Suprapubic skin (tissue), 4 donors: ENCODE results near the gene WWOX. TPM values are rescaled to one million over a fixed set of nuclear protein-coding genes. Genes with fewer than 3 reads are reported as not detected.

Experiments used
- DNase-seq, 2 donors: peaks; one replicate each; pipeline ENCODE4 v3.0.0-alpha.2; 2019; ENCODE audit warnings: low spot score in 2 of 2
- H3K27ac ChIP-seq: fragments of 200-600 bp; sonication (generic); one replicate; pipeline ENCODE4 v1.5.1; 2019
- H3K27me3 ChIP-seq: fragments of 200-600 bp; sonication (generic); one replicate; pipeline ENCODE4 v1.5.1; 2019
- H3K36me3 ChIP-seq: fragments of 200-600 bp; sonication (generic); one replicate; pipeline ENCODE4 v1.5.1; 2019
- H3K4me1 ChIP-seq: fragments of 200-600 bp; sonication (generic); one replicate; pipeline ENCODE4 v1.5.1; 2019
- H3K4me3 ChIP-seq: fragments of 200-600 bp; sonication (generic); one replicate; pipeline ENCODE4 v1.5.1; 2019; ENCODE audit warnings: mild to moderate bottlenecking
- H3K9me3 ChIP-seq: fragments of 200-600 bp; sonication (generic); one replicate; pipeline ENCODE4 v1.5.1; 2019
- CTCF ChIP-seq, 2 donors: fragments of 200-600 bp in 1 of 2; fragments of 450-650 bp in 1 of 2; sonication (generic) in 1 of 2; IDR thresholded peaks; one replicate each; pipeline ENCODE4 v1.5.1; 2016 to 2019; ENCODE audit warnings: antibody characterized with exemption in 2 of 2, mild to moderate bottlenecking in 1 of 2, moderate library complexity in 1 of 2
- EP300 ChIP-seq: sonication (generic); formaldehyde crosslinking; IDR thresholded peaks from one replicate; pipeline ENCODE4 v1.6.1; 2017; ENCODE audit warnings: antibody characterized with exemption
- POLR2A ChIP-seq, 2 donors: fragments of 450-650 bp; IDR thresholded peaks; one replicate each; pipeline ENCODE4 v1.6.1; 2017; ENCODE audit warnings: antibody characterized with exemption in 2 of 2, mild to moderate bottlenecking in 2 of 2, moderate library complexity in 2 of 2
- POLR2AphosphoS5 ChIP-seq, 3 donors: sonication (generic); formaldehyde crosslinking; IDR thresholded peaks; one replicate each; pipeline ENCODE4 v1.6.1; 2017; ENCODE audit warnings: antibody characterized with exemption in 3 of 3
- WGBS: methylation state at CpG from one replicate; pipeline ENCODE4 v1.1.5; 2018; 5-methylcytosine and 5-hydroxymethylcytosine counted together
- total RNA-seq, 4 donors: library from RNA; depleted of rRNA; stranded (reverse); fragments of >200 nt; gene quantifications; one replicate each; pipeline ENCODE4 v1.1.0, GENCODE V29; 2016

The WWOX gene
- total RNA-seq, 4 donors from 2014 or later, result 29.6 to 104 (median 47.3) TPM

- 80% methylated on average over 10 of the region's 10 CpGs for WGBS
- no peak for TF ChIP-seq EP300
- TF ChIP-seq POLR2A (IDR thresholded peaks at IDR 0.05), result no peak
- TF ChIP-seq POLR2AphosphoS5 (IDR thresholded peaks at IDR 0.05), result no peak
- no peak for TF ChIP-seq CTCF (IDR thresholded peaks at IDR 0.05)
Observed at GRCh38 chr16:79104567-79104966, 1005.1 kb downstream of the WWOX start.

GRCh38 chr16:79107301-79107700, 1007.8 kb downstream of the WWOX start:
- no peaks in the 10 kb centered on the region for H3K27me3 ChIP-seq
- TF ChIP-seq POLR2AphosphoS5 (IDR thresholded peaks at IDR 0.05) (no peak), EP300 (no peak), CTCF (IDR thresholded peaks at IDR 0.05) (no peak), POLR2A (IDR thresholded peaks at IDR 0.05) (no peak)
- DNase-seq, result no peak
- H3K4me1 ChIP-seq, result peaks cover 9% of the 10 kb centered on the region
- no peak overlapping the region for H3K4me3 ChIP-seq
- H3K36me3 ChIP-seq, result no peaks in the 10 kb centered on the region
- no peak overlapping the region for H3K27ac ChIP-seq
- no peaks in the 10 kb centered on the region for H3K9me3 ChIP-seq
- WGBS, result 93% methylated on average over 7 of the region's 7 CpGs

More at GRCh38 chr16:79104567-79104966, 1005.1 kb downstream of the WWOX start:
- Histone ChIP-seq H3K36me3 (no peaks in the 10 kb centered on the region), H3K4me3 (no peak overlapping the region), H3K27ac (no peak overlapping the region), H3K27me3 (no peaks in the 10 kb centered on the region), H3K4me1 (peaks cover 12% of the 10 kb centered on the region), H3K9me3 (no peaks in the 10 kb centered on the region)
- no peak for DNase-seq

- Histone ChIP-seq H3K27ac (no peak overlapping the region), H3K4me3 (no peak overlapping the region), H3K36me3 (no peaks in the 10 kb centered on the region), H3K9me3 (no peaks in the 10 kb centered on the region), H3K27me3 (no peaks in the 10 kb centered on the region), H3K4me1 (peaks cover 9% of the 10 kb centered on the region)
- DNase-seq, result no peak
- 45% methylated on average over 5 of the region's 5 CpGs for WGBS
- no peak for TF ChIP-seq CTCF (IDR thresholded peaks at IDR 0.05)
- no peak for TF ChIP-seq POLR2A (IDR thresholded peaks at IDR 0.05)
- TF ChIP-seq POLR2AphosphoS5 (IDR thresholded peaks at IDR 0.05), result no peak
- TF ChIP-seq EP300, result no peak
Observed at GRCh38 chr16:79109771-79110170, 1010.3 kb downstream of the WWOX start.

GRCh38 chr16:79110242-79110641, 1010.8 kb downstream of the WWOX start:
- DNase-seq, result no peak
- H3K36me3 ChIP-seq, result no peaks in the 10 kb centered on the region
- no peak overlapping the region for H3K4me3 ChIP-seq
- no peaks in the 10 kb centered on the region for H3K27me3 ChIP-seq
- 75% methylated on average over 3 of the region's 3 CpGs for WGBS
- no peaks in the 10 kb centered on the region for H3K9me3 ChIP-seq
- H3K27ac ChIP-seq, result no peak overlapping the region
- H3K4me1 ChIP-seq, result peaks cover 9% of the 10 kb centered on the region
- TF ChIP-seq CTCF (IDR thresholded peaks at IDR 0.05), result no peak
- TF ChIP-seq EP300, result no peak
- no peak for TF ChIP-seq POLR2AphosphoS5 (IDR thresholded peaks at IDR 0.05)
- TF ChIP-seq POLR2A (IDR thresholded peaks at IDR 0.05), result no peak

GRCh38 chr16:79110953-79111352, 1011.5 kb downstream of the WWOX start:
- Histone ChIP-seq H3K4me3 (no peak overlapping the region), H3K9me3 (no peaks in the 10 kb centered on the region), H3K36me3 (no peaks in the 10 kb centered on the region), H3K27me3 (no peaks in the 10 kb centered on the region), H3K27ac (no peak overlapping the region), H3K4me1 (peaks cover 9% of the 10 kb centered on the region)
- 86% methylated on average over 3 of the region's 3 CpGs for WGBS
- no peak for DNase-seq
- TF ChIP-seq CTCF (IDR thresholded peaks at IDR 0.05), result no peak
